Smooth muscle cell (in vitro differentiated cells): Measurements from ENCODE around the gene PTPRN2. TPM values are rescaled to one million over a fixed set of nuclear protein-coding genes. Genes with fewer than 3 reads are reported as not detected.

Experiments
- DNase-seq: peaks from one replicate; lab custom pipeline; 2025; ENCODE audit not compliant: unreplicated experiment; lab: John Stamatoyannopoulos, UW
- H2AFZ ChIP-seq: fragments of 200-600 bp; sonication (generic); 2 replicates; pipeline ENCODE4 v1.6.0; 2016; ENCODE audit warnings: antibody characterized with exemption, low read depth, mild to moderate bottlenecking
- H3F3A ChIP-seq: fragments of 200-600 bp; sonication (generic); 2 replicates; pipeline ENCODE4 v1.6.0; 2017; ENCODE audit warnings: antibody characterized with exemption, low read depth
- H3K27ac ChIP-seq: fragments of 200-600 bp; sonication (generic); 2 replicates; pipeline ENCODE4 v1.5.1; 2016; ENCODE audit warnings: low read depth, mild to moderate bottlenecking
- H3K27me3 ChIP-seq: fragments of 200-600 bp; sonication (generic); 2 replicates; pipeline ENCODE4 v1.6.1; 2016; ENCODE audit warnings: low read depth, mild to moderate bottlenecking
- H3K36me3 ChIP-seq: fragments of 200-600 bp; sonication (generic); 2 replicates; pipeline ENCODE4 v1.5.1; 2016; ENCODE audit warnings: low read depth
- H3K4me1 ChIP-seq: fragments of 200-600 bp; sonication (generic); 2 replicates; pipeline ENCODE4 v1.5.1; 2016; ENCODE audit warnings: low read depth
- H3K4me2 ChIP-seq: fragments of 200-600 bp; sonication (generic); 2 replicates; pipeline ENCODE4 v1.6.0; 2016; ENCODE audit warnings: mild to moderate bottlenecking
- H3K4me3 ChIP-seq: fragments of 200-600 bp; sonication (generic); 2 replicates; pipeline ENCODE4 v1.5.1; 2016; ENCODE audit warnings: mild to moderate bottlenecking
- H3K79me2 ChIP-seq: fragments of 200-600 bp; sonication (generic); 2 replicates; pipeline ENCODE4 v1.6.0; 2016; ENCODE audit warnings: low read depth, mild to moderate bottlenecking
- H3K9ac ChIP-seq: fragments of 200-600 bp; sonication (generic); 2 replicates; pipeline ENCODE4 v1.6.0; 2016; ENCODE audit warnings: low read depth
- H3K9me3 ChIP-seq: fragments of 200-600 bp; sonication (generic); replicated peaks from 2 replicates; pipeline ENCODE4 v1.5.1; 2016; ENCODE audit warnings: low read depth
- H4K20me1 ChIP-seq: fragments of 200-600 bp; sonication (generic); 2 replicates; pipeline ENCODE4 v1.6.0; 2016; ENCODE audit warnings: low read depth
- WGBS: methylation state at CpG from one replicate; pipeline ENCODE4 v1.1.7; 2016; ENCODE audit warnings: low lambda C conversion rate; 5-methylcytosine and 5-hydroxymethylcytosine counted together
- polyA plus RNA-seq: library from polyadenylated mRNA; unstranded; fragments of >200 nt; fragmentation: Nextera tagmentation; extraction: Ambion mirVana; gene quantifications from 2 replicates; pipeline ENCODE4 v1.2.1, GENCODE V29; 2016
- total RNA-seq: library from RNA; depleted of rRNA; stranded (reverse); fragments of >200 nt; gene quantifications from 2 replicates; pipeline ENCODE4 v1.2.3, GENCODE V29; 2014
- TF ChIP-seq, protein P1 (sequence below): fragments of 200-600 bp; sonication (generic); IDR thresholded peaks from 2 replicates; pipeline ENCODE4 v1.5.1; 2017; ENCODE audit warnings: borderline replicate concordance, mild to moderate bottlenecking, antibody characterized with exemption; ENCODE audit not compliant: insufficient read depth, poor library complexity, severe bottlenecking

PTPRN2 gene
- total and polyA plus RNA-seq, 2 experiments from 2014 or later = 0.09 to 0.87 TPM

DNA sequence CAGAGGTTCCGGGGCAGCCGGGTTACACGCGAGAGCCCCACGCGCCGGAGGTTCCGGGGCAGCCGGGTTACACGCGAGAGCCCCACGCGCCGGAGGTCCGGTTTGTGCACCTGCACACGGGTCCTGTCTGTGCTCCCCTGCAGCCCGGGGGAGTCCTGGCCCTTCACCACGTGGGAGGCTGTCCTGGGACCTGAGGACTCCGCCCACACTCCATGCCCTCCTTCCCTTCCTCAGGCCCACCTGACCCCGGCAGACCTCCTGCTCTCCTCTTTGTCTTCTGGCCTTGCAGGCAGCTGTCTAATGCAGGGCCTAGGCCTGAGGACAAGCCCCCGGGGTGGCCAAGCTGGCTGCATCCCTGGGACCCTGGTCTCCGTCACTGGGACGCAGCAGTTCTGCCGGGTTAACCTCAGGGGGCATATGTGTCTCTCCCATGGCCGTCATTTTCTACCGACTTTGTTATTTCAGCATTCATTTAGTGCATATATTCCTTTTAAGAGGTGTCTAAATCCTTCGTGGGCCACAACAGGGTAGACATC lies 876.2 kb downstream of the PTPRN2 start:
- H3K4me1 ChIP-seq = no peaks in the 10 kb centered on the region
- H3K4me3 ChIP-seq = no peak overlapping the region
- no peaks in the 10 kb centered on the region for H3K79me2 ChIP-seq
- no peaks in the 10 kb centered on the region for H4K20me1 ChIP-seq
- no peak overlapping the region for H2AFZ ChIP-seq
- DNase-seq = no peak
- no peak overlapping the region for H3K4me2 ChIP-seq
- peaks cover 11% of the 10 kb centered on the region for H3K27me3 ChIP-seq
- H3K27ac ChIP-seq = no peak overlapping the region
- H3K9me3 ChIP-seq = no peaks in the 10 kb centered on the region
- H3F3A ChIP-seq = no peaks in the 10 kb centered on the region
- TF ChIP-seq, protein P1, sequence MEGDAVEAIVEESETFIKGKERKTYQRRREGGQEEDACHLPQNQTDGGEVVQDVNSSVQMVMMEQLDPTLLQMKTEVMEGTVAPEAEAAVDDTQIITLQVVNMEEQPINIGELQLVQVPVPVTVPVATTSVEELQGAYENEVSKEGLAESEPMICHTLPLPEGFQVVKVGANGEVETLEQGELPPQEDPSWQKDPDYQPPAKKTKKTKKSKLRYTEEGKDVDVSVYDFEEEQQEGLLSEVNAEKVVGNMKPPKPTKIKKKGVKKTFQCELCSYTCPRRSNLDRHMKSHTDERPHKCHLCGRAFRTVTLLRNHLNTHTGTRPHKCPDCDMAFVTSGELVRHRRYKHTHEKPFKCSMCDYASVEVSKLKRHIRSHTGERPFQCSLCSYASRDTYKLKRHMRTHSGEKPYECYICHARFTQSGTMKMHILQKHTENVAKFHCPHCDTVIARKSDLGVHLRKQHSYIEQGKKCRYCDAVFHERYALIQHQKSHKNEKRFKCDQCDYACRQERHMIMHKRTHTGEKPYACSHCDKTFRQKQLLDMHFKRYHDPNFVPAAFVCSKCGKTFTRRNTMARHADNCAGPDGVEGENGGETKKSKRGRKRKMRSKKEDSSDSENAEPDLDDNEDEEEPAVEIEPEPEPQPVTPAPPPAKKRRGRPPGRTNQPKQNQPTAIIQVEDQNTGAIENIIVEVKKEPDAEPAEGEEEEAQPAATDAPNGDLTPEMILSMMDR = no peak
- 81% methylated on average over 17 of the region's 27 CpGs for WGBS
- no peaks in the 10 kb centered on the region for H3K36me3 ChIP-seq
- no peak overlapping the region for H3K9ac ChIP-seq

DNA sequence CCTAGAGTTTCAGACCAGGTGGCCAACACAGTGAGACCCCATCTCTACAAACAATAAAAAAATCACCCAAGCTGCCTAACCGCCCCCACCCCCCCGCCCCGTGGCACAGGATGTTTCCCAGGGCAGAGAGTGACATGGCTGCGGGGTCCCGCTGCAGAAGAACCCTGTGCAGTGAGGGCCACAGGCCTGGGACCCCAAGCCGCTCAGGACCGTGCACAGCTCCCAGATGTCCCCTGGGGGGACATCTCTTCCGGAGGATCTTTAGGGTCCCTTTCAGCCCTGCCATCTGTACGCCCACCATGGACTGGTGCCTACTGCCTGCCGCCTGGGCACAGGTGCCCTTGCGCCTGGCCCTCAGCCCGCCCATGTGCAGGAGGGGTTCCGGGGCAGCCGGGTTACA lies 877.2 kb downstream of the PTPRN2 start:
- no peak overlapping the region for H3K4me3 ChIP-seq
- WGBS = 96% methylated on average over 9 of the region's 14 CpGs
- H3K27me3 ChIP-seq = peaks cover 20% of the 10 kb centered on the region
- no peak overlapping the region for H3K9ac ChIP-seq
- no peaks in the 10 kb centered on the region for H3K9me3 ChIP-seq
- H3K79me2 ChIP-seq = no peaks in the 10 kb centered on the region
- H3K4me2 ChIP-seq = no peak overlapping the region
- no peaks in the 10 kb centered on the region for H3F3A ChIP-seq
- no peaks in the 10 kb centered on the region for H3K36me3 ChIP-seq
- no peak overlapping the region for H2AFZ ChIP-seq
- TF ChIP-seq, protein P1 = no peak
- no peak for DNase-seq
- H3K27ac ChIP-seq = no peak overlapping the region
- no peaks in the 10 kb centered on the region for H4K20me1 ChIP-seq
- H3K4me1 ChIP-seq = no peaks in the 10 kb centered on the region

- no peak overlapping the region for H3K4me2 ChIP-seq
- H3K36me3 ChIP-seq = no peaks in the 10 kb centered on the region
- peaks cover 22% of the 10 kb centered on the region for H3K27me3 ChIP-seq
- H3K4me3 ChIP-seq = no peak overlapping the region
- H3K4me1 ChIP-seq = no peaks in the 10 kb centered on the region
- no peak overlapping the region for H3K27ac ChIP-seq
- no peaks in the 10 kb centered on the region for H3K79me2 ChIP-seq
- no peak overlapping the region for H2AFZ ChIP-seq
- TF ChIP-seq, protein P1 = no peak
- no peaks in the 10 kb centered on the region for H3F3A ChIP-seq
- H3K9me3 ChIP-seq = no peaks in the 10 kb centered on the region
- H4K20me1 ChIP-seq = no peaks in the 10 kb centered on the region
- DNase-seq = no peak
- H3K9ac ChIP-seq = no peak overlapping the region
- 89% methylated on average over 26 of the region's 26 CpGs for WGBS
Observed at GRCh38 chr7:157709531-157710251, 877.9 kb downstream of the PTPRN2 start.

DNA sequence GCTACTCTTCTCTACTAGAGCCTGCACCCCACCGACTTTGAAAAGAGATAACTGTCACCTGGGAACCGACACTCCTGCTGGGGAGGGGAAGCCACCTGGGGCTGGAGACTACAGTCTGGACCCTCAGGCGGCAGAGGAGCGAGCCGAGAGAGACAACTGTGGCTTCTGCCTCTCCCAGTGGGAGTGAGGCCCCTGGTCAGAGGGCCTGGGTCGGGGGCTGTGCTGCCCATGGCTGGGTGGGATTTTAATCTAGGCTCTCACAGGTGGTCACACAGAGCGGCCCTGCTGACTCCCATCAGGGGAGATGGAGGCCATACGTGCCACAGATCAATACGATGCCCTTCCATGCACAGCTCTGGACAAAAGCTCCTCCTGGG lies 878.7 kb downstream of the PTPRN2 start:
- peaks cover 28% of the 10 kb centered on the region for H3K27me3 ChIP-seq
- H3K9me3 ChIP-seq = no peaks in the 10 kb centered on the region
- H3K79me2 ChIP-seq = no peaks in the 10 kb centered on the region
- WGBS = 87% methylated on average over 9 of the region's 9 CpGs
- no peaks in the 10 kb centered on the region for H3K4me1 ChIP-seq
- no peak overlapping the region for H2AFZ ChIP-seq
- no peaks in the 10 kb centered on the region for H3K36me3 ChIP-seq
- TF ChIP-seq, protein P1 = no peak
- no peaks in the 10 kb centered on the region for H4K20me1 ChIP-seq
- H3F3A ChIP-seq = no peaks in the 10 kb centered on the region
- DNase-seq = no peak
- H3K4me3 ChIP-seq = no peak overlapping the region
- H3K27ac ChIP-seq = no peak overlapping the region
- no peak overlapping the region for H3K9ac ChIP-seq
- no peak overlapping the region for H3K4me2 ChIP-seq
